ENCODE results near the gene ALDH3A2.

Gene ALDH3A2
- 28.2 to 51.0 (median 49.5) reads per million in 4 donors for total RNA-seq

GRCh38 chr17:19648475-19649273, at the start of gene ALDH3A2:
ALDH3A2 (plus strand) TSS chr17:19648751; CDS start chr17:19648972, 221 bp downstream.
- DNase-seq: peak; percentile 81 to 91 (median 88)

GRCh38 chr17:19610311-19610710, 38.2 kb upstream of the ALDH3A2 start:
- no peak for DNase-seq

- no peak for DNase-seq
Measured at GRCh38 chr17:19610879-19611278, 37.7 kb upstream of the ALDH3A2 start.

- DNase-seq: no peak
Measured at GRCh38 chr17:19613979-19614378, 34.6 kb upstream of the ALDH3A2 start.

GRCh38 chr17:19614900-19615299, 33.7 kb upstream of the ALDH3A2 start:
- DNase-seq: no peak

- DNase-seq: no peak
Measured at GRCh38 chr17:19618015-19618414, 30.5 kb upstream of the ALDH3A2 start.

- no peak for DNase-seq
Measured at GRCh38 chr17:19619705-19620325, 28.7 kb upstream of the ALDH3A2 start.

- DNase-seq: no peak
Measured at GRCh38 chr17:19621697-19622096, 26.9 kb upstream of the ALDH3A2 start.

- no peak for DNase-seq
Measured at GRCh38 chr17:19626079-19626478, 22.5 kb upstream of the ALDH3A2 start.

- no peak for DNase-seq
Measured at GRCh38 chr17:19629449-19629848, 19.1 kb upstream of the ALDH3A2 start.

GRCh38 chr17:19630035-19630434, 18.5 kb upstream of the ALDH3A2 start:
- DNase-seq: no peak

- no peak for DNase-seq
Measured at GRCh38 chr17:19630661-19631060, 17.9 kb upstream of the ALDH3A2 start.

GRCh38 chr17:19631905-19632304, 16.6 kb upstream of the ALDH3A2 start:
- no peak for DNase-seq

GRCh38 chr17:19641687-19642372, 6.7 kb upstream of the ALDH3A2 start:
- no peak for DNase-seq

GRCh38 chr17:19642373-19642893, 6.1 kb upstream of the ALDH3A2 start:
- no peak for DNase-seq

GRCh38 chr17:19644493-19645210, 3.9 kb upstream of the ALDH3A2 start:
- no peak for DNase-seq

GRCh38 chr17:19645734-19646201, 2.8 kb upstream of the ALDH3A2 start:
- DNase-seq: peak in 3 of 5 donors; percentile 14 to 57 (median 36)

GRCh38 chr17:19646788-19647696, 1.5 kb upstream of the ALDH3A2 start:
- peak in 1 of 5 donors; percentile 11 for DNase-seq

- DNase-seq: peak in 1 of 5 donors; percentile 47
Measured at GRCh38 chr17:19647697-19648474, 665 bp upstream of the ALDH3A2 start.

GRCh38 chr17:19649274-19649541, 657 bp downstream of the ALDH3A2 start:
- no peak for DNase-seq

- DNase-seq: no peak
Measured at GRCh38 chr17:19650826-19651225, 2.3 kb downstream of the ALDH3A2 start.
